T47D (cell line): ENCODE data around the gene CCDC86.

ENCODE experiments used
- DNase-seq, 2 experiments: peaks; one replicate each; pipeline versions ENCODE4 v3.0.0 to v3.0.0-alpha.2; 2011 to 2012; ENCODE audit warnings: low read depth in 1 of 2, low spot score in 1 of 2
- JUND ChIP-seq: IDR thresholded peaks from 2 replicates; pipeline ENCODE4 v1.6.1; 2012; ENCODE audit warnings: low read depth
- in situ Hi-C: cut with HindIII; loops from 2 replicates; pipeline ENCODE4 v1.10.0; 2016; ENCODE audit warnings: low sequenced_read_pairs, low pct_unique_long_range_greater_than_20kb

The CCDC86 gene, protein sequence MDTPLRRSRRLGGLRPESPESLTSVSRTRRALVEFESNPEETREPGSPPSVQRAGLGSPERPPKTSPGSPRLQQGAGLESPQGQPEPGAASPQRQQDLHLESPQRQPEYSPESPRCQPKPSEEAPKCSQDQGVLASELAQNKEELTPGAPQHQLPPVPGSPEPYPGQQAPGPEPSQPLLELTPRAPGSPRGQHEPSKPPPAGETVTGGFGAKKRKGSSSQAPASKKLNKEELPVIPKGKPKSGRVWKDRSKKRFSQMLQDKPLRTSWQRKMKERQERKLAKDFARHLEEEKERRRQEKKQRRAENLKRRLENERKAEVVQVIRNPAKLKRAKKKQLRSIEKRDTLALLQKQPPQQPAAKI

GRCh38 chr11:60841797-60842667, at the start of gene CCDC86:
TSS of gene CCDC86 (plus strand) at chr11:60842113. CDS start at chr11:60842125, 12 bp downstream.
- DNase-seq: peak; percentile 98 to 99
- in situ Hi-C loops: no loop called here
- no peak for TF ChIP-seq JUND

- no peak for TF ChIP-seq JUND
- DNase-seq: no peak
- in situ Hi-C loops: no loop called here
Observed at GRCh38 chr11:60792521-60792920, 49.4 kb upstream of the CCDC86 start.

DNA sequence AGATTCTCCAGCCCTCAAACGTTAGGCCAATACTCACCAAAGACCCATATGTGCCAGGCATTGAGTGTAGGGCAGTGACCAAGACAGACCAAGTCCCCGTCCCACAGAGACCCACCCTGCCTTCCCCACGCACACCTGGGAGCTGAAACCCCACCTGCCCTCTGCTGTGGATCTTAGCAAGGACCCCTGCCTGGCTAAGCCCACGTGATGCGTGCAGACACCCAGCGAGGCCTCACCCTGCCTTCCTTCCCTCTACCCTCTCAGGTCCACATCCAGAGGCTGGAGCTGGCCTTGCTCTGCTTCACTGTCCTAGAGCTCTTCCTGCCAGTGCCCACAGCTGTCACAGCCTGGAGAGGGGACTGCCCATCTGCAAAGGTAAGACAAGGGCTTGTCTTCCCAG, 46.6 kb upstream of the CCDC86 start:
- in situ Hi-C loops: no loop called here
- TF ChIP-seq JUND: no peak
- no peak for DNase-seq

GRCh38 chr11:60797846-60798630, 43.9 kb upstream of the CCDC86 start:
- no peak for DNase-seq
- in situ Hi-C loops: no loop called here
- no peak for TF ChIP-seq JUND

DNA sequence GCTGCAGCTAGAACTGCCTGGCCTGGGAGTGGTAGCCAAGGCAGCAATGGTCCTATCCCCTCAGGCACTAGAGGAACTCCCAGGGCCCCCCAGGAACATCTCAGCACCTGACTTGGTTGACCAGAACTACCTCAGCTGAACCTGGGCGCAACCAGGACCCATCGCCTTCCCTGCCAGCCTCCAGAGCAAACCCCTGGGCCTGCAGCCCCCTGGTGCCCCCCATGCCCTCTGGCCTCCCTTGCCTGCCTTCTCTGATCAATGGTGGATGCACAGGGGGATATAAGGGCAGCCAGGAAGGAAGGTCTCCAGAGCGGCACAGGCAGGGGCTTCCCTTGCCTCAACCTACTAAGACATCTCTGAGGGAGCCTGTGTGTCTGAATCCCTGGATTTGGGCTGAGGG, 43.3 kb upstream of the CCDC86 start:
- in situ Hi-C loops: no loop called here
- DNase-seq: no peak
- TF ChIP-seq JUND: no peak

- in situ Hi-C loops: no loop called here
- DNase-seq: no peak
- TF ChIP-seq JUND: no peak
Observed at GRCh38 chr11:60801194-60801593, 40.7 kb upstream of the CCDC86 start.

DNA sequence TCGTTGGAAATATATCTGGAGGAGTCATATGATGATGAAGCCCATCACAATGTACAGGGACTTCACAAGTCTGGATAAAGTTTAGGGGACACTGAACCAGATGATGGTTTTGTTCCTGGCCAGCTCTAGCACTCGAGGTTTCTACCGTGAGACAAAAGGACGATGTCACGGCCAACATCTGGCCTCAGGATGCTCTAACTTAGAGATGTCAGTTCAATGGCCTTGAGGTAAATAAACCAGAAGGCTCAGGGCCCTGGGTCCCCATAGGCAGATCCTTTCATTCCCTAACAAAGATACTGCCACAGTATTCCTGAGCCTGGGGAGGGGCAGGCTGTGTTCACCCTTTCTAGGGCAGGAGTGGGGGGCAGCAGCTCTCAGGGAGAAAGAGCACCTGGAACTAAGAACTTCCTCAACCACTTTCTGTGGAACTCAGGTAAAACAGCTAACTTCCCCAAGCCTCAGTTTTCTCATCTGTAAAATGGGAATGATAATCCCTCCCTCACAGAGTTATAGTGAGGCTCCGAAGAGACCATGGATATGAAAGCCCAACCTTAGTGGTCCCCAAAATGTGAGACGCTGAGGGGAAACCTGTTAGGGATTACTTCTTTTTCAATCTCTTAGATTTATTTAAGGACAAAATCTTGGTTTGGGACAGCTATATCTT, 38.5 kb upstream of the CCDC86 start:
- no peak for DNase-seq
- in situ Hi-C loops: no loop called here
- TF ChIP-seq JUND: no peak

- in situ Hi-C loops: no loop called here
- no peak for DNase-seq
- TF ChIP-seq JUND: no peak
Observed at GRCh38 chr11:60809249-60809648, 32.7 kb upstream of the CCDC86 start.

- in situ Hi-C loops: no loop called here
- TF ChIP-seq JUND: no peak
- DNase-seq: no peak
Observed at GRCh38 chr11:60809691-60810090, 32.2 kb upstream of the CCDC86 start.

DNA sequence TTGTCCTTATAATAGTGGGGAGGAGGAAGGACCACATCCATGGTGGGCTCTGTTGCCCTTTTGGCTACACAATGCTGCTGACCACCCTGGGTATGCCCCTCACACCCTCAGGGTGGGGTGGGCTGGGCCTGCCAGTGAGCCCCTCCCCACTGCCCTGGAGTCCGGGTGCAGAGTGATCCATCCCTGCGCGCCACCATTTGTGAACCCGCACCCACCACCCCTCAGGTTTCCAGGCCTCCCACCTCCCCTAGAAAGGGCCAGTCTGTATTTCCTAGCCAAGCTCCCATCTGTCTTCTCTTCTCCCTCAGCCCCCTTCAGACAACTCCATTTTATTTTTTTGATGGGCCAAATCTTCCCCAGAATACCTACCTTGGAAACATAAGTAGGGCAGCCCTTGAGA, 31.8 kb upstream of the CCDC86 start:
- DNase-seq: no peak
- TF ChIP-seq JUND: no peak
- in situ Hi-C loops: no loop called here

DNA sequence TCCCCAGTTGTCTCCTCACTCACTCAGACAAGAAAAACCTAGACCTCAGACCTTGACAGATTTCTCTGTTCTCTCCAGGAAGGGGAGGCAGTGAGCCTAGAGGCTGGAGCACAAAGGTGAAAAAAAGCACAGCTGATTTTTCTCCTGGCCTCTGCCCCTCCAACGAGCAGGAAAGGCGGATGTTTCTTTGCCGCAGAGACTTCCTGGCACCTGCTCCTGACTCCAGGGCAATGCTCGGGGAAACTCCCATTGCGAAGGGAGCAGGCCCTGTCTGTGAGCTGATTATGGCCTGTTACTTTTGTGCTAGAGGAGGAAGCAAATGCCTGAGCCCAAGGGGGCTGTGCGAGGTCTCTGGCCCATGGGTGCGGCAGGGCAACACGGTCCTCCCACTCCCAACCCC, 31.3 kb upstream of the CCDC86 start:
- in situ Hi-C loops: no loop called here

GRCh38 chr11:60813324-60813723, 28.6 kb upstream of the CCDC86 start:
- in situ Hi-C loops: no loop called here
- no peak for TF ChIP-seq JUND
- no peak for DNase-seq

More for the DNA sequence above, 31.3 kb upstream of the CCDC86 start:
- TF ChIP-seq JUND: no peak
- DNase-seq: no peak
